Glutamatergic neuron (in vitro differentiated cells): ENCODE data around the gene MANSC1. TPM values are rescaled to one million over a fixed set of nuclear protein-coding genes. Genes with fewer than 3 reads are reported as not detected.

ENCODE experiments used
- DNase-seq: peaks from one replicate; pipeline ENCODE4 v3.0.0; 2022
- H3K27ac Mint-ChIP-seq: one replicate; pipeline ENCODE4 v1.8.0; 2020; ENCODE audit warnings: mild to moderate bottlenecking, mixed read lengths, inconsistent platforms; ENCODE audit not compliant: unreplicated experiment
- H3K27me3 Mint-ChIP-seq: one replicate; pipeline ENCODE4 v1.8.0; 2020; ENCODE audit warnings: mild to moderate bottlenecking, moderate library complexity, mixed read lengths, inconsistent platforms; ENCODE audit not compliant: unreplicated experiment
- H3K36me3 Mint-ChIP-seq: one replicate; pipeline ENCODE4 v1.8.0; 2020; ENCODE audit warnings: mild to moderate bottlenecking, mixed read lengths, inconsistent platforms; ENCODE audit not compliant: unreplicated experiment
- H3K4me1 Mint-ChIP-seq: one replicate; pipeline ENCODE4 v1.8.0; 2020; ENCODE audit warnings: mild to moderate bottlenecking, low read depth, mixed read lengths, inconsistent platforms; ENCODE audit not compliant: unreplicated experiment
- H3K4me3 Mint-ChIP-seq: one replicate; pipeline ENCODE4 v1.8.0; 2020; ENCODE audit warnings: mild to moderate bottlenecking, mixed read lengths, inconsistent platforms; ENCODE audit not compliant: unreplicated experiment
- H3K9me3 Mint-ChIP-seq: one replicate; pipeline ENCODE4 v1.8.0; 2020; ENCODE audit warnings: mild to moderate bottlenecking, moderate library complexity, mixed read lengths, inconsistent platforms; ENCODE audit not compliant: unreplicated experiment
- CTCF ChIP-seq: fragments of 200-600 bp; sonication (generic); IDR thresholded peaks from one replicate; pipeline ENCODE4 v1.5.0; 2021; ENCODE audit not compliant: partially characterized antibody, unreplicated experiment
- total RNA-seq: library from RNA; stranded (reverse); fragmentation: NEBNext Ultra II Directional; extraction: Animal tissue kit (Norgen Biotek cat#: 25700); gene quantifications from one replicate; pipeline ENCODE4 v1.2.1, GENCODE V29; 2021; ENCODE audit not compliant: unreplicated experiment

The MANSC1 gene
- total RNA-seq, 1 donor from 2014 or later = 2.0 TPM

GRCh38 chr12:12365931-12366431 is 15.9 kb upstream of the MANSC1 start:
- no peak for TF ChIP-seq CTCF
- no peak for DNase-seq
- no peaks in the 10 kb centered on the region for H3K36me3 Mint-ChIP-seq
- H3K4me1 Mint-ChIP-seq = peaks cover 10% of the 10 kb centered on the region
- peak overlapping the region; percentile 34 for H3K27ac Mint-ChIP-seq
- H3K27me3 Mint-ChIP-seq = no peaks in the 10 kb centered on the region
- H3K9me3 Mint-ChIP-seq = no peaks in the 10 kb centered on the region
- H3K4me3 Mint-ChIP-seq = no peak overlapping the region

GRCh38 chr12:12365446-12365802 is 15.4 kb upstream of the MANSC1 start:
- H3K27me3 Mint-ChIP-seq = no peaks in the 10 kb centered on the region
- H3K27ac Mint-ChIP-seq = peak overlapping the region; percentile 34
- no peak for TF ChIP-seq CTCF
- H3K9me3 Mint-ChIP-seq = no peaks in the 10 kb centered on the region
- DNase-seq = no peak
- H3K36me3 Mint-ChIP-seq = no peaks in the 10 kb centered on the region
- no peak overlapping the region for H3K4me3 Mint-ChIP-seq
- peaks cover 10% of the 10 kb centered on the region for H3K4me1 Mint-ChIP-seq

GRCh38 chr12:12364787-12365445 is 14.9 kb upstream of the MANSC1 start:
- no peak for TF ChIP-seq CTCF
- no peak for DNase-seq
- Mint-ChIP-seq H3K9me3 (no peaks in the 10 kb centered on the region), H3K4me1 (peaks cover 10% of the 10 kb centered on the region), H3K27ac (no peak overlapping the region), H3K27me3 (no peaks in the 10 kb centered on the region), H3K4me3 (peak overlapping the region; percentile 64), H3K36me3 (no peaks in the 10 kb centered on the region)

- Mint-ChIP-seq H3K36me3 (no peaks in the 10 kb centered on the region), H3K4me1 (peaks cover 4% of the 10 kb centered on the region), H3K9me3 (peaks cover 9% of the 10 kb centered on the region), H3K4me3 (peak overlapping the region; percentile 94), H3K27ac (peak overlapping the region; percentile 100), H3K27me3 (peaks cover 6% of the 10 kb centered on the region)
- no peak for DNase-seq
- TF ChIP-seq CTCF = no peak
These were observed 8.5 kb upstream of the MANSC1 start for GRCh38 chr12:12358528-12358927.

- H3K4me3 Mint-ChIP-seq = peak overlapping the region; percentile 94
- H3K9me3 Mint-ChIP-seq = peaks cover 9% of the 10 kb centered on the region
- H3K4me1 Mint-ChIP-seq = peaks cover 4% of the 10 kb centered on the region
These were observed 7.8 kb upstream of the MANSC1 start for GRCh38 chr12:12357719-12358461.

More at GRCh38 chr12:12357719-12358461, 7.8 kb upstream of the MANSC1 start:
- Mint-ChIP-seq H3K36me3 (no peaks in the 10 kb centered on the region), H3K27me3 (peaks cover 8% of the 10 kb centered on the region), H3K27ac (peak overlapping the region; percentile 100)
- TF ChIP-seq CTCF = no peak
- no peak for DNase-seq
